Spleen (tissue), 11 donors: ENCODE data around the gene RP9. TPM values are rescaled to one million over a fixed set of nuclear protein-coding genes. Genes with fewer than 3 reads are reported as not detected.

ENCODE experiments used
- DNase-seq: peaks from one replicate; pipeline ENCODE4 v3.0.0-alpha.2; 2020
- H3K27ac ChIP-seq, 8 donors: fragments of 200-600 bp; sonication (generic) in 7 of 8; 1 replicate in 4 of 8; 2 replicates in 4 of 8; pipeline versions ENCODE4 v1.5.0 to v1.8.0; 2016 to 2021; ENCODE audit warnings: inconsistent platforms in 4 of 8, mild to moderate bottlenecking in 4 of 8, moderate library complexity in 1 of 8
- H3K27me3 ChIP-seq, 7 donors: fragments of 200-600 bp; sonication (generic) in 6 of 7; replicated peaks in 1 of 7; 1 replicate in 4 of 7; 2 replicates in 3 of 7; pipeline versions ENCODE4 v1.5.0 to v1.8.0; 2016 to 2021; ENCODE audit warnings: inconsistent platforms in 3 of 7, mild to moderate bottlenecking in 1 of 7
- H3K36me3 ChIP-seq, 6 donors: fragments of 200-600 bp; sonication (generic) in 5 of 6; 1 replicate in 4 of 6; 2 replicates in 2 of 6; pipeline versions ENCODE4 v1.5.0 to v1.8.0; 2016 to 2021; ENCODE audit warnings: inconsistent platforms in 2 of 6
- H3K4me1 ChIP-seq, 6 donors: fragments of 200-600 bp; sonication (generic) in 5 of 6; 1 replicate in 3 of 6; 2 replicates in 3 of 6; pipeline versions ENCODE4 v1.5.0 to v1.8.0; 2016 to 2021; ENCODE audit warnings: inconsistent platforms in 3 of 6
- H3K4me3 ChIP-seq, 8 donors: fragments of 200-600 bp; sonication (generic) in 7 of 8; 1 replicate in 4 of 8; 2 replicates in 4 of 8; pipeline versions ENCODE4 v1.5.0 to v1.8.0; 2016 to 2021; ENCODE audit warnings: inconsistent platforms in 4 of 8, mild to moderate bottlenecking in 4 of 8, moderate library complexity in 2 of 8
- H3K9me3 ChIP-seq, 8 donors: fragments of 200-600 bp; sonication (generic) in 7 of 8; 1 replicate in 4 of 8; 2 replicates in 4 of 8; pipeline versions ENCODE4 v1.5.0 to v1.8.0; 2016 to 2021; ENCODE audit warnings: inconsistent platforms in 4 of 8
- CTCF ChIP-seq, 11 experiments: fragments of 200-600 bp in 7 of 11; fragments of 450-650 bp in 4 of 11; sonication (generic) in 4 of 11; IDR thresholded peaks in 8 of 11; conservative IDR thresholded peaks in 3 of 11; 1 replicate in 7 of 11; 2 replicates in 4 of 11; pipeline versions ENCODE4 v1.4.0 to v1.8.0; 2016 to 2021; ENCODE audit warnings: antibody characterized with exemption in 11 of 11, inconsistent platforms in 4 of 11, mild to moderate bottlenecking in 1 of 11
- POLR2A ChIP-seq, 3 donors: fragments of 450-650 bp; IDR thresholded peaks; one replicate each; pipeline ENCODE4 v1.5.1; 2017; ENCODE audit warnings: antibody characterized with exemption in 3 of 3, mild to moderate bottlenecking in 1 of 3
- POLR2AphosphoS5 ChIP-seq, 3 donors: sonication (generic); formaldehyde crosslinking; IDR thresholded peaks; one replicate each; pipeline ENCODE4 v1.5.1; 2017; ENCODE audit warnings: antibody characterized with exemption in 3 of 3
- WGBS, 5 donors: extraction: QIAGEN DNeasy Blood & Tissue Kit in 3 of 5; methylation state at CpG; one replicate each; pipeline versions ENCODE4 v1.1.5 to v1.1.7; 2013 to 2018; 5-methylcytosine and 5-hydroxymethylcytosine counted together
- intact Hi-C: fragments of 100-400 bp; cut with DNase I; formaldehyde crosslinking; loops from one replicate; pipeline ENCODE4 v1.15.0; 2023; ENCODE audit warnings: low total_unique reads
- polyA plus RNA-seq, 3 donors: library from polyadenylated mRNA; stranded (reverse); fragments of 200-250 nt; gene quantifications; one replicate each; pipeline ENCODE4 v1.2.1, GENCODE V29; 2013
- total RNA-seq, 7 donors: library from RNA; depleted of rRNA in 3 of 7; stranded (reverse); fragments of >200 nt in 3 of 7; fragmentation: NEBNext Ultra II Directional in 4 of 7; extraction: Animal tissue kit (Norgen Biotek cat#: 25700) in 4 of 7; gene quantifications; one replicate each; pipeline versions ENCODE4 v1.1.0 to v1.2.1, GENCODE V29; 2016 to 2021
- donor health status: healthy with polysubstance abuse.
- donor health status: DM: no; HTN: no; CAD: no; lungs with moderate emphysema.
- donor health status: DM: no; HTN: no; CAD: no.
- donor health status: Bipolar disorder and iron deficiency.
- donor health status: healthy.
- donor health status: DM: no; HTN: no; CAD: no.
- donor health status: DM: yes; HTN: yes; CAD: no.

The RP9 gene
- total and polyA plus RNA-seq, 10 donors: 12.6 to 48.1 (median 20.5) TPM

- no peak for TF ChIP-seq POLR2AphosphoS5 (IDR thresholded peaks at IDR 0.05)
- no peak for TF ChIP-seq POLR2A (IDR thresholded peaks at IDR 0.05)
- TF ChIP-seq CTCF (IDR thresholded peaks at IDR 0.05 in 8 of 11, conservative IDR thresholded peaks at IDR 0.05 in 3 of 11): no peak
- Histone ChIP-seq H3K4me1 (no peaks in the 10 kb centered on the region), H3K27ac (no peak overlapping the region), H3K36me3 (no peaks in the 10 kb centered on the region), H3K4me3 (no peak overlapping the region), H3K9me3 (peaks cover 0 to 17% (median 14%) of the 10 kb centered on the region in 8 donors), H3K27me3 (no peaks in the 10 kb centered on the region)
- DNase-seq: no peak
- WGBS, 5 donors: 89 to 97% (median 96%) methylated on average over 3 of the region's 3 CpGs
- intact Hi-C loops: no loop called here
Measured at GRCh38 chr7:33118383-33118782, 9.2 kb upstream of the RP9 start.

- intact Hi-C loops: no loop called here
- Histone ChIP-seq H3K27ac (no peak overlapping the region), H3K27me3 (no peaks in the 10 kb centered on the region), H3K4me1 (peaks cover 0 to 4% (median 3%) of the 10 kb centered on the region in 6 donors), H3K9me3 (peaks cover 0 to 17% (median 14%) of the 10 kb centered on the region in 8 donors), H3K36me3 (no peaks in the 10 kb centered on the region), H3K4me3 (no peak overlapping the region)
- no peak for TF ChIP-seq CTCF (IDR thresholded peaks at IDR 0.05 in 8 of 11, conservative IDR thresholded peaks at IDR 0.05 in 3 of 11)
- TF ChIP-seq POLR2A (IDR thresholded peaks at IDR 0.05): no peak
- TF ChIP-seq POLR2AphosphoS5 (IDR thresholded peaks at IDR 0.05): no peak
- DNase-seq: no peak
Measured at GRCh38 chr7:33114976-33115375, 5.8 kb upstream of the RP9 start.

GRCh38 chr7:33111614-33112013 lies 2.4 kb upstream of the RP9 start:
- TF ChIP-seq POLR2AphosphoS5 (IDR thresholded peaks at IDR 0.05): no peak
- TF ChIP-seq CTCF (IDR thresholded peaks at IDR 0.05 in 8 of 11, conservative IDR thresholded peaks at IDR 0.05 in 3 of 11): no peak
- TF ChIP-seq POLR2A (IDR thresholded peaks at IDR 0.05): no peak
- Histone ChIP-seq H3K4me3 (no peak overlapping the region), H3K9me3 (no peaks in the 10 kb centered on the region), H3K27me3 (no peaks in the 10 kb centered on the region), H3K4me1 (peaks cover 13 to 34% (median 28%) of the 10 kb centered on the region in 6 donors), H3K27ac (no peak overlapping the region), H3K36me3 (no peaks in the 10 kb centered on the region)
- no peak for DNase-seq
- WGBS, 5 donors: 73 to 85% (median 74%) methylated on average over 3 of the region's 3 CpGs
- intact Hi-C loops: no loop called here

- Histone ChIP-seq H3K4me1 (peaks cover 25 to 51% (median 46%) of the 10 kb centered on the region in 6 donors), H3K4me3 (peak overlapping the region; percentile 66 to 99 (median 92)), H3K27me3 (no peaks in the 10 kb centered on the region), H3K27ac (peak overlapping the region in 7 of 8 donors; percentile 82 to 90 (median 89)), H3K9me3 (no peaks in the 10 kb centered on the region), H3K36me3 (no peaks in the 10 kb centered on the region)
- TF ChIP-seq POLR2A (IDR thresholded peaks at IDR 0.05): no peak
- peak in 2 of 11 experiments; percentile 2 to 48 for TF ChIP-seq CTCF (IDR thresholded peaks at IDR 0.05 in 8 of 11, conservative IDR thresholded peaks at IDR 0.05 in 3 of 11)
- TF ChIP-seq POLR2AphosphoS5 (IDR thresholded peaks at IDR 0.05): no peak
- 16 to 26% (median 20%) methylated on average over 11 of the region's 11 CpGs for WGBS, 5 donors
- intact Hi-C loops: no loop called here
- no peak for DNase-seq
Measured at GRCh38 chr7:33109758-33110238, 594 bp upstream of the RP9 start.
